Neural cell (in vitro differentiated cells): ENCODE measurements around the gene NCAPD2. TPM values are rescaled to one million over a fixed set of nuclear protein-coding genes. Genes with fewer than 3 reads are reported as not detected.

Experiments
- H2AFZ ChIP-seq: fragments of 200-600, 300-800 bp; sonication (generic), shearing (Covaris generic); 2 replicates; pipeline ENCODE4 v1.6.0; 2014; ENCODE audit warnings: low read depth, mild to moderate bottlenecking, antibody characterized with exemption, low read length, moderate library complexity
- H3F3A ChIP-seq: fragments of 200-600 bp; shearing (Covaris generic); 2 replicates; pipeline ENCODE4 v1.6.1; 2016; ENCODE audit warnings: mild to moderate bottlenecking, moderate library complexity, mixed read lengths, antibody characterized with exemption, low read length; ENCODE audit not compliant: insufficient read depth, poor library complexity, severe bottlenecking
- H3K27ac ChIP-seq: fragments of 200-600, 300-800 bp; sonication (generic), shearing (Covaris generic); 2 replicates; pipeline ENCODE4 v1.5.1; 2014; ENCODE audit warnings: mild to moderate bottlenecking, low read length, moderate library complexity
- H3K27me3 ChIP-seq: fragments of 300-800, 200-600 bp; sonication (generic), shearing (Covaris generic); 2 replicates; pipeline ENCODE4 v1.6.0; 2014; ENCODE audit warnings: mild to moderate bottlenecking, low read depth, low read length, moderate library complexity; ENCODE audit not compliant: insufficient read depth
- H3K36me3 ChIP-seq: fragments of 300-800, 200-600 bp; sonication (generic), shearing (Covaris generic); 2 replicates; pipeline ENCODE4 v1.5.1; 2014; ENCODE audit warnings: mild to moderate bottlenecking, antibody characterized with exemption, low read length, moderate library complexity; ENCODE audit not compliant: insufficient read depth
- H3K4me2 ChIP-seq: fragments of 300-800, 200-600 bp; sonication (generic), shearing (Covaris generic); 2 replicates; pipeline ENCODE4 v1.6.0; 2014; ENCODE audit warnings: mild to moderate bottlenecking, low read length
- H3K4me3 ChIP-seq: fragments of 300-800, 200-600 bp; sonication (generic), shearing (Covaris generic); 2 replicates; pipeline ENCODE4 v1.5.1; 2014; ENCODE audit warnings: mild to moderate bottlenecking, low read length, moderate library complexity
- H3K79me2 ChIP-seq: fragments of 200-600 bp; shearing (Covaris generic); replicated peaks from 2 replicates; pipeline ENCODE4 v1.6.0; 2014; ENCODE audit warnings: mild to moderate bottlenecking, low read length, moderate library complexity; ENCODE audit not compliant: insufficient read depth
- H3K9ac ChIP-seq: fragments of 300-800, 200-600 bp; sonication (generic), shearing (Covaris generic); 2 replicates; pipeline ENCODE4 v1.6.1; 2016; ENCODE audit warnings: mild to moderate bottlenecking, low read length, mixed read lengths
- H3K9me2 ChIP-seq: fragments of 200-600 bp; shearing (Covaris generic); 2 replicates; pipeline ENCODE4 v1.6.1; 2016; ENCODE audit warnings: mild to moderate bottlenecking, low read length, mixed read lengths; ENCODE audit not compliant: insufficient read depth
- H3K9me3 ChIP-seq: fragments of 200-600, 300-800 bp; sonication (generic), shearing (Covaris generic); 2 replicates; pipeline ENCODE4 v1.6.1; 2016; ENCODE audit warnings: mild to moderate bottlenecking, mixed run types, low read length, moderate library complexity, mixed read lengths
- H4K20me1 ChIP-seq: fragments of 200-600 bp; shearing (Covaris generic); 2 replicates; pipeline ENCODE4 v1.6.1; 2016; ENCODE audit warnings: mild to moderate bottlenecking, mixed run types; ENCODE audit not compliant: insufficient read depth
- CTCF ChIP-seq: fragments of 450-650 bp; IDR thresholded peaks from 2 replicates; pipeline ENCODE4 v1.5.1; 2014; ENCODE audit warnings: antibody characterized with exemption, mild to moderate bottlenecking, moderate library complexity; ENCODE audit not compliant: poor library complexity, severe bottlenecking
- EP300 ChIP-seq: fragments of 450-650 bp; conservative IDR thresholded peaks from 2 replicates; pipeline ENCODE4 v1.6.1; 2014; ENCODE audit warnings: antibody characterized with exemption, mild to moderate bottlenecking, moderate library complexity; ENCODE audit not compliant: poor library complexity, severe bottlenecking
- EZH2 ChIP-seq: fragments of 200-600, 300-800 bp; shearing (Covaris generic), sonication (generic); IDR thresholded peaks from 2 replicates; pipeline ENCODE4 v1.6.1; 2014; ENCODE audit warnings: antibody characterized with exemption, low read length, borderline replicate concordance, mild to moderate bottlenecking; ENCODE audit not compliant: insufficient read depth, poor library complexity, severe bottlenecking
- MXI1 ChIP-seq: fragments of 450-650 bp; conservative IDR thresholded peaks from 2 replicates; pipeline ENCODE4 v1.6.1; 2014; ENCODE audit warnings: antibody characterized with exemption, mild to moderate bottlenecking; ENCODE audit not compliant: poor library complexity, severe bottlenecking
- POLR2AphosphoS5 ChIP-seq: IDR thresholded peaks from 2 replicates; pipeline ENCODE4 v1.6.1; 2012
- RAD21 ChIP-seq: fragments of 450-650 bp; conservative IDR thresholded peaks from 2 replicates; pipeline ENCODE4 v1.6.1; 2014; ENCODE audit warnings: antibody characterized with exemption, mild to moderate bottlenecking, moderate library complexity
- REST ChIP-seq: IDR thresholded peaks from 2 replicates; pipeline ENCODE4 v1.6.1; 2012; ENCODE audit warnings: borderline replicate concordance
- SMC3 ChIP-seq: fragments of 450-650 bp; conservative IDR thresholded peaks from 2 replicates; pipeline ENCODE4 v1.6.1; 2014; ENCODE audit warnings: antibody characterized with exemption, mild to moderate bottlenecking, moderate library complexity; ENCODE audit not compliant: poor library complexity
- TAF1 ChIP-seq: IDR thresholded peaks from 2 replicates; pipeline ENCODE4 v1.6.1; 2012; ENCODE audit warnings: low read depth
- polyA plus RNA-seq: library from polyadenylated mRNA; depleted of rRNA; stranded (reverse); fragments of >200 nt; gene quantifications from 2 replicates; pipeline ENCODE4 v1.2.3, GENCODE V29; 2014

The NCAPD2 gene
- polyA plus RNA-seq, 1 donor from 2014 or later: 4.5 TPM

GRCh38 chr12:6541371-6542165, 47.7 kb downstream of the NCAPD2 start:
- Histone ChIP-seq H3F3A (no peaks in the 10 kb centered on the region), H3K9me2 (no peaks in the 10 kb centered on the region), H3K9me3 (no peaks in the 10 kb centered on the region), H3K4me3 (no peak overlapping the region), H3K79me2 (peaks cover under 1% of the 10 kb centered on the region), H3K27me3 (no peaks in the 10 kb centered on the region), H3K4me2 (no peak overlapping the region), H3K36me3 (peaks cover 7% of the 10 kb centered on the region), H3K9ac (no peak overlapping the region), H4K20me1 (no peaks in the 10 kb centered on the region), H2AFZ (no peak overlapping the region), H3K27ac (no peak overlapping the region)
- TF ChIP-seq REST (no peak), EZH2 (no peak), POLR2AphosphoS5 (no peak), SMC3 (no peak), RAD21 (no peak), CTCF (no peak), MXI1 (no peak), EP300 (no peak), TAF1 (no peak)

GRCh38 chr12:6542209-6543009, 48.5 kb downstream of the NCAPD2 start:
- H3F3A ChIP-seq: no peaks in the 10 kb centered on the region
- no peaks in the 10 kb centered on the region for H3K36me3 ChIP-seq
- H2AFZ ChIP-seq: no peak overlapping the region
- H3K79me2 ChIP-seq: no peaks in the 10 kb centered on the region
- no peak for TF ChIP-seq RAD21
- no peak for TF ChIP-seq CTCF
- TF ChIP-seq EP300: no peak
- TF ChIP-seq REST: no peak
- no peak for TF ChIP-seq SMC3
- TF ChIP-seq EZH2: no peak
- TF ChIP-seq TAF1: no peak
- no peak for TF ChIP-seq MXI1
- TF ChIP-seq POLR2AphosphoS5: no peak
- H3K4me3 ChIP-seq: no peak overlapping the region
- H3K9me3 ChIP-seq: no peaks in the 10 kb centered on the region
- H3K4me2 ChIP-seq: no peak overlapping the region
- H3K27me3 ChIP-seq: no peaks in the 10 kb centered on the region
- no peaks in the 10 kb centered on the region for H3K9me2 ChIP-seq
- H4K20me1 ChIP-seq: no peaks in the 10 kb centered on the region
- no peak overlapping the region for H3K9ac ChIP-seq
- H3K27ac ChIP-seq: no peak overlapping the region
